ENCODE results near the gene CD300C.
"Not testable (repeated sequence)": the region's sequence is repeated elsewhere in the genome, so short reads cannot be mapped to it uniquely, and the experiment has no call there.

Gene CD300C

DNA sequence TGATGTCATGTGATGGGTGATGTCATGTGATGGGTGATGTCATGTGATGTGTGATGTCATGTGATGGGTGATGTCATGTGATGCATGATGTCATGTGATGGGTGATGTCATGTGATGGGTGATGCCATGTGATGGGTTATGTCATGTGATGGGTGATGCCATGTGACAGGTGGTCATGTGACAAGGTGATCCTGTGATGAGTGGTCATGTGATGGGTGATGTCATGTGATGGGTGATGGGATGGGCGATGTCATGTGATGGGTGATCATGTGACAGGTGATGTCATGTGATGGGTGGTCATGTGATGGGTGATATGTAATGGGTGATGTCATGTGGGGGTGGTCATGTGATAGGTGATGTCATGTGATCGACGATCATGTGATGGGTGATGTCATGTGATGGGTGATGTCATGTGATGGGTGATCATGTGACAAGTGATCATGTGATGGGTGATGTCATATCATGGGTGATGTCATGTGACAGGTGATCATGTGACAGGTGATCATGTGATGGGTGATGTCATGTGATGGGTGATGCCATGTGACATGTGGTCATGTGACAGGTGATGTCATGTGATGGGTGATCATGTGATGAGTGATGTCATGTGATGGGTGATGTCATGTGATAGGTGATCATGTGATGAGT is 31.8 kb downstream of the CD300C start:
- no peak for DNase-seq (ENCODE audit: low read depth in 2 of 2)

DNA sequence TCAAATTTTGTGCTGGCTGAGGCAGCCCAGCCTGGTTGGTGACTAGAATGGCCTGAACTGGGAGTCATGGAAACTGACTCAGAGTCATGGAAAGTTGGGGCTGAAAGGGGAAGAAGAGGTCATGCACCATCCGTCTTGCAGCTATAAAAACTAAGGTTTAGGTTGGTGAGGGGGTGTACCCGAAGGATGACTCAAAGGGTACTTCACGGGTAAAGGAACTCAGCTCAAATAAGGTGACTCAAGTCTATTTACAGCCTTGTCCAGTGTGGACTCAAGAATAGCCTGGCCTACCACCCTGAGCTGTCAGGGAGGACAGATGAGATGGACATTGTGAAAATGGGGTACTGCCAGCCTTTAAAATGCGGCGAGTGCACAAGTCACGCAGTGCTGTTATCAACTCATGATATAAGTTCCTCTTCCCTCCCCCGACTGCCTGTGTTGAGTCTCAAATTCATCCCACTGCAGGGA is 33.3 kb downstream of the CD300C start:
- DNase-seq (ENCODE audit: low read depth in 2 of 2): no peak

DNA sequence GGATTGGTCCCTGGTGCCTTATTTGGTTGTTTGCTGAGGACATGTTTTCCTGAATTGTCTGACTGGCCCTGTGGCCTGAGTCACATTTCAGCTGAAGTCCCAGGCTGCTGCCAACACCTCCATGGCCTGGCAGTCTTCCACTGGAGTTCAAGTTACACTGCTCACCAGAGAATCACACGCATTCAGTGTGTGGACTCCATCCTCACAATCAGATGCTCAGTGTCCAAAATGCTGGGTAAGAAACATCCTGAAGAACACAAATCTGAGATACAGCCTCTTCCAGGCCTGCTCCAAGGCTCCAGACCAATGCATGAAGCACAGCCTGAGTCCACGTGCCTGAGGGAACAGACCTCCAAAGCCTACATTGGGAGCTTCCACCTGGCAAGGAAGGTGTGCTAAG is 33.9 kb downstream of the CD300C start:
- no peak for DNase-seq (ENCODE audit: low read depth in 2 of 2)

DNA sequence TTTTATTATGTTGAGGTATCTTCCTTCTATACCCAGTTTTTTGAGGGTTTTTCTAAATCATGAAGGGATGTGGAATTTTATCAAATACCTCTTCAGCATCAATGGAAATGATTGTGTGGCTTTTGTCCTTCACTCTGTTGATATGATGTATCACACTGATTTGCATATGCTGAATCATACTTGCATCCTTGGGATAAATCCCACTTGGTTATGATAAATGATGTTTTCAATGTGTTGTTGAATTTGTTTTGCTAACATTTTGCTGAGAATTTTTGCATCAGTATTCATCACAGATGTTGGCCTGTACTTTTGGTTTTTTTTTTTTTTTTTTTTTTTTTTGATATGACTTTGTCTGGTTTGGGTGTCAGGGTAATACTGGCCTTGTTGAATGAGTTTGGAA is 37.8 kb downstream of the CD300C start:
- DNase-seq (ENCODE audit: low read depth in 2 of 2): no peak

DNA sequence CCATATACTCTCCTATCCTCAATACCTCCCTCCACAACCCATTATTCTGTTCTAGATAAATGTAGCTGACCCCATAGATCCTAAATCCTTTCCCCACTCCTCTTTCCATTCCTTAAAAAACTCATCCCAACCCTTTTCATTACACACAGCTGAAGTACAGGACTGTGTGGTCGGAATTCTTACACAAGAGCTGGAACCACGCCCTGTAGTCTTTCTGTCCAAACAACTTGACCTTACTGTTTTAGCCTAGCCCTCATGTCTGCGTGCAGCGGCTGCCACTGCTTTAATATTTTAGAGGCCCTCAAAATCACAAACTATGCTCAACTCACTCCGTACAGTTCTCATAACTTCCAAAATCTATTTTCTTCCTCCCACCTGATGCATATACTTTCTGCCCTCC is 42.0 kb downstream of the CD300C start:
- DNase-seq (ENCODE audit: low read depth in 2 of 2): not testable (repeated sequence)

DNA sequence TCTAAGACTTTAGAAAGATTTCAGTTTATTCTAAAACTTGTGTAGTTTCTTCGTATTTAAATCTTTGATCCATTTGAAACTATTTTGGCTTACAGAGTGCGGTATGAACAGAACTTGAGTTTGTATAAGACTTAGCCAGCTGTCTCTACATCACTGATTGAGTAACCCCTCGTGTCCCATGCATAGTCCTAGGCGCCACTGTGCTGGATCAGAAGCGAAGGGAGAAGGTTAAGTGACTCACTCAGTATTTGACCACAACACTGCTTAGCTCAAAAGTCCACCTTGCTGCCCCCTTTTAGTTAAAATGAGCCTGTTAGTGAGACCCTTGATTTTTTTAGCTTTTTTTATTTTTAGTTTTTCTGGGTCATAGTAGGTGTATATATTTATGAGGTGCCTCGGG is 43.1 kb downstream of the CD300C start:
- no peak for DNase-seq (ENCODE audit: low read depth in 2 of 2)

DNA sequence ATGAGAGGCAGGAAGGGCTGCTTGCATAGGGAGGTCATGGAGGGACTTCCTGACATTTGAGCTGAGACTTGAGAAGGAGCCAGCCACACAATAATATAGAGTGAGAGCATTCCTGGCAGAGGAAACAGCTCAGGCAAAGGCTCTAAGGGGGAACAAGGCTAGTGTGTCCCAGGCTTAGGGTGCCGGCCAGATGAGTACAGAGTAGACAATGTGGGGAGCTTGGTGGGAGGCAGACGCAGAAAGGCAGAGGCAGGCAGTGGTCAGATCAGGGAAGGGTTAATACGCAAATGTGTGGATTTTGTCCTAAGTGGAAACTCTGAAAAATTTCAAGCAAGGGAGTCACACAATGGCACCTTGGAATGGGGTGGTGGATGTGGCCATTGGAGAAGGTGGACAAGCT is 45.9 kb downstream of the CD300C start:
- DNase-seq (ENCODE audit: low read depth in 2 of 2): no peak

DNA sequence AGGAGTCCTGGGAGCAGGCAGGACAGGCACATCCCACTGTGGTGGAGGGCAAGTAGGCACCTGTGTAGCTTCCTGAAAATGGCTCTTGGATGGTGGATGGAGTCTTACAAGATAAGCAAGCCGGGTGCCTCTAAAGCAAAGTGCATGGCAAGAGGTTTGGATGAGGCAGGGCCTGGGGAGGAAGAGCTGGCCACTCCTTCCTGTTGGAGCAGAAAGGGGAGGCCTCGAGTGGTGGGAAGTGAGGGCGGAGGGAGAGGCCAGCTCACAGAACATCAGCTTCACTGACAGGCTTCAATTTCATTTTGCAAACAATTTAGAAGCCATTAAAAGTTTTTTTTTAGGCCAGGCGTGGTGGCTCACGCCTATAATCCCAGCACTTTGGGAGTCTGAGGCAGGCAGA is 48.4 kb downstream of the CD300C start:
- DNase-seq (ENCODE audit: low read depth in 2 of 2): no peak

DNA sequence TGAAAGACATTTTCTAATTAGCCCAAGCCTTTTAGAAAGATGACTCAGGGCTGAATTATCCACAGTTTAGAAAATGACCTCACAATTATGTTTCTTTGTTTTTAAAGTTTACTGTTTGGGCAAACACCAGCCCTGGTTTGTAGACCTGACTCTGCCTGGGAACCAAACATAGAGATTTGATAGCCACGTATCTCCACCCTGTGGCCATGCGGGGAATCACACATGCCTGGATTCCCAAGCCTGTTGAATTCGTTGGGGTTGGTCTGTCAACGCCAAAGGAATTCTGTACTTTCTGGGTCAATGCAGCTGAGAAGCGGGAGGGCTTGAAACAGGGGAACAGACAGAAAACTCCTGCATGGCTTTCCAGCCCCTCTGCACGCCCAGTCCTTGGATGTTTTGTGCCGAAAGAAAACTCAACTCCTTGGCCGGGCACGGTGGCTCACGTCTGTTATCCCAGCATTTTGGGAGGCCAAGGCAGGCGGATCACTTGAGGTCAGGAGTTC is 52.5 kb downstream of the CD300C start:
- DNase-seq (ENCODE audit: low read depth in 2 of 2): no peak

DNA sequence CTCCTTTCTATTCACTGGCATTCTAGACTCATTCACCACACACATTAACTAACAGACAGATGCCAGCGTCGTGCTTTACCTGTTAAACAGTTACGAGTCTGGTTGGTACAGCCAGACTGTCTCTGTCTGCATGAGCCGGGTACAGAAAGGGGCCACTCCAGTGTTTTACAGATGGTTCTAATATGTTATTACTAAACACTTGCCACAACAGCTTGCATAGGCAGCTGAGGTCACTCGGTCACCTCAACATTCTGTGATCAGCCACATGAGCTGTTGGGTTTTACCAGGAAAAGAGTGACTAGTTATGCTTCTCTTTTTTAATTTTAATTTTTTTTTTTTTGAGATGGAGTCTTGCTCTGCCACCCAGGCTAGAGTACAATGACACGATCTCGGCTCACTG is 54.3 kb downstream of the CD300C start:
- DNase-seq (ENCODE audit: low read depth in 2 of 2): no peak
